HepG2 (cell line): ENCODE results near the gene FITM1. TPM values are rescaled to one million over a fixed set of nuclear protein-coding genes. Genes with fewer than 3 reads are reported as not detected.

Experiments used
- CBX5 ChIP-seq: sonication (generic); formaldehyde crosslinking; IDR thresholded peaks from 2 replicates; pipeline ENCODE4 v1.4.0; 2020; ENCODE audit warnings: missing genetic modification reagents, borderline replicate concordance
- GATA4 ChIP-seq: sonication (generic); IDR thresholded peaks from 2 replicates; pipeline ENCODE4 v1.6.1; 2016; ENCODE audit warnings: antibody characterized with exemption, low read depth, borderline replicate concordance
- HIVEP1 ChIP-seq: sonication (generic); formaldehyde crosslinking; IDR thresholded peaks from 2 replicates; pipeline ENCODE4 v1.4.0; 2020; ENCODE audit warnings: mild to moderate bottlenecking, missing genetic modification reagents
- KLF16 ChIP-seq, 2 experiments: sonication (generic) in 1 of 2; formaldehyde crosslinking in 1 of 2; IDR thresholded peaks; 2 replicates each; pipeline versions ENCODE4 v1.6.1 to v1.8.0; 2016 to 2023; ENCODE audit warnings: missing genetic modification reagents in 2 of 2, missing compliant biosample characterization in 1 of 2
- MBD4 ChIP-seq: IDR thresholded peaks from 2 replicates; pipeline ENCODE4 v1.6.1; 2012; ENCODE audit warnings: low read length, inconsistent platforms, borderline replicate concordance
- MEIS1 ChIP-seq: sonication (generic); formaldehyde crosslinking; IDR thresholded peaks from 2 replicates; pipeline ENCODE4 v1.9.0; 2021; ENCODE audit warnings: mild to moderate bottlenecking, missing genetic modification reagents, moderate library complexity, borderline replicate concordance
- NBN ChIP-seq: fragments of 450-650 bp; conservative IDR thresholded peaks from 2 replicates; pipeline ENCODE4 v1.6.1; 2017
- PITX1 ChIP-seq: sonication (generic); formaldehyde crosslinking; IDR thresholded peaks from 2 replicates; pipeline ENCODE4 v1.5.1; 2020; ENCODE audit warnings: mild to moderate bottlenecking, missing genetic modification reagents
- PPARG ChIP-seq: conservative IDR thresholded peaks from 2 replicates; pipeline ENCODE4 v1.6.1; 2016; ENCODE audit warnings: missing biosample characterization, missing genetic modification reagents
- REPIN1 ChIP-seq: sonication (generic); formaldehyde crosslinking; IDR thresholded peaks from 2 replicates; pipeline ENCODE4 v1.8.0; 2022; ENCODE audit warnings: missing genetic modification reagents, low read depth, mild to moderate bottlenecking, borderline replicate concordance
- SALL2 ChIP-seq: sonication (generic); formaldehyde crosslinking; IDR thresholded peaks from 2 replicates; pipeline ENCODE4 v1.8.1; 2023; ENCODE audit warnings: mild to moderate bottlenecking, missing genetic modification reagents, inconsistent platforms
- SPEN ChIP-seq: sonication (generic); formaldehyde crosslinking; IDR thresholded peaks from 2 replicates; pipeline ENCODE4 v1.5.1; 2020; ENCODE audit warnings: low read depth, mild to moderate bottlenecking, missing genetic modification reagents
- TP53 ChIP-seq: sonication (generic); formaldehyde crosslinking; conservative IDR thresholded peaks from 2 replicates; pipeline ENCODE4 v1.4.0; 2020; ENCODE audit warnings: missing genetic modification reagents
- ZEB1 ChIP-seq: IDR thresholded peaks from 2 replicates; pipeline ENCODE4 v1.6.1; 2012; ENCODE audit warnings: mild to moderate bottlenecking, low read depth, inconsistent platforms; ENCODE audit not compliant: insufficient replicate concordance
- ZNF20 ChIP-seq: sonication (generic); formaldehyde crosslinking; IDR thresholded peaks from 2 replicates; pipeline ENCODE4 v1.4.0; 2020; ENCODE audit warnings: mild to moderate bottlenecking, moderate library complexity, missing genetic modification reagents
- ZNF660 ChIP-seq: sonication (generic); formaldehyde crosslinking; IDR thresholded peaks from 2 replicates; pipeline ENCODE4 v1.5.1; 2020; ENCODE audit warnings: mild to moderate bottlenecking, low read depth, missing genetic modification reagents, borderline replicate concordance
- ZSCAN29 ChIP-seq: sonication (generic); formaldehyde crosslinking; conservative IDR thresholded peaks from 2 replicates; pipeline ENCODE4 v1.4.0; 2020; ENCODE audit warnings: mild to moderate bottlenecking, missing genetic modification reagents
- ZSCAN30 ChIP-seq: sonication (generic); formaldehyde crosslinking; IDR thresholded peaks from 2 replicates; pipeline ENCODE4 v1.5.0; 2020; ENCODE audit warnings: mild to moderate bottlenecking, missing genetic modification reagents
- polyA plus RNA-seq, 8 experiments: library from polyadenylated mRNA; depleted of rRNA in 3 of 8; stranded (reverse) in 7 of 8; unstranded in 1 of 8; fragments of >200 nt; fragmentation: Illumina TruSeq in 4 of 8; extraction: Trizol in 4 of 8; gene quantifications; 2 replicates each; pipeline versions ENCODE4 v1.2.1 to v1.2.3, GENCODE V29; 2011 to 2016; ENCODE audit warnings: low read depth in 4 of 8, missing spikeins in 1 of 8, mixed read lengths in 1 of 8; ENCODE audit not compliant: insufficient read depth in 1 of 8
- total RNA-seq, 5 experiments: library from RNA; depleted of rRNA; stranded (reverse); fragments of >200 nt; fragmentation: Illumina TruSeq; extraction: Trizol; gene quantifications; 2 replicates each; pipeline ENCODE4 v1.2.3, GENCODE V29; 2016; ENCODE audit warnings: low read depth in 1 of 5
- TF ChIP-seq, protein P1 (sequence below): sonication (generic); formaldehyde crosslinking; IDR thresholded peaks from 2 replicates; pipeline ENCODE4 v1.4.0; 2020; ENCODE audit warnings: missing genetic modification reagents, borderline replicate concordance
- TF ChIP-seq, protein P2 (sequence below): sonication (generic); formaldehyde crosslinking; IDR thresholded peaks from 2 replicates; pipeline ENCODE4 v1.5.0; 2020; ENCODE audit warnings: mild to moderate bottlenecking, missing genetic modification reagents
- TF ChIP-seq, protein P3 (sequence below): IDR thresholded peaks from 2 replicates; pipeline ENCODE4 v1.6.1; 2016; ENCODE audit warnings: mild to moderate bottlenecking, missing biosample characterization, missing genetic modification reagents
- TF ChIP-seq, protein P4 (sequence below): sonication (generic); formaldehyde crosslinking; IDR thresholded peaks from 2 replicates; pipeline ENCODE4 v1.5.1; 2020; ENCODE audit warnings: missing genetic modification reagents, mild to moderate bottlenecking, borderline replicate concordance

FITM1 gene
- total and polyA plus RNA-seq, 2 of the 13 experiments (the other 11 are each of a cell fraction or from before 2014, with no cell fraction given), result 2.7 to 5.8 TPM

DNA sequence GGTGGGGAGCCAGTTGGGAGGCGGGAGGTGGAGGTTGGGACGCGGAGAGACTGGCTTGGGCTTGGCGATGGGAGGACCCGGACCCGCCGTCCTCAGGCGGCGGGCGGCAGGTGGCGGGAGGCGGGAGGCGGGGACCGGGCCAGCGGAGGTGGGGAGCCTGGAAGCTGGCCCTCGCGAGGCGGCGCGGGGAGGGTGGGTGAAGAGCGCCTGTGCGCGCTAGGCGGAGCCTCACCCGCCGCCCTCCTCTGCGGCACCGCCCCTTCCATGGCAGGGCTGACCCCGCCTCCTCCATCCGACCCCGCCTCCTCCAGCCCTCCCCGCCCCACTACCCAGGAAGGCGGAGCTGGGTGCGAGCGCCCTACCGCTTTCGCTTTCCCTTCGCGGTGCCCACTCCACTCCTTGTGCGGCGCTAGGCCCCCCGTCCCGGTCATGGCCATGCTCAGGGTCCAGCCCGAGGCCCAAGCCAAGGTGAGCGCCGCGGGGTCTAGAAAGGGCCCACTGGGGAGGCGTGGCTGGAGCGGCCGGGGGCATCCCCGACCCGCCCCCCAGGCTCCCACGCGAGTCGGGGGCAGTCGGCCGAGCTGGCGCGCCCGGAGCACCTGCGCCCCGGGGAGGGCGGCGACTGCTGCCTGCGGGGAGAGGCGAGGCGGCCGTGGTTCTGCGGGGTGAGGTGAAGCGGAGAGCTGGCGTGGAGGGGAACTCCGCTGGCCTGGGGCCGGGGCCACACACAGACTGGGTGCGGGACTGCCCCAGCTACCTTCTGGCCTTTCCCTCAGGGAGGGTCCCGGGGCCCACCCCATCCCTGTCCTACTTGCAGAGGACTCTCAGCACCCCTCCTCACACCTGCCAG, 5.6 kb downstream of the FITM1 start, which contains the start of gene PSME1 (continued):
- TF ChIP-seq, protein P1, sequence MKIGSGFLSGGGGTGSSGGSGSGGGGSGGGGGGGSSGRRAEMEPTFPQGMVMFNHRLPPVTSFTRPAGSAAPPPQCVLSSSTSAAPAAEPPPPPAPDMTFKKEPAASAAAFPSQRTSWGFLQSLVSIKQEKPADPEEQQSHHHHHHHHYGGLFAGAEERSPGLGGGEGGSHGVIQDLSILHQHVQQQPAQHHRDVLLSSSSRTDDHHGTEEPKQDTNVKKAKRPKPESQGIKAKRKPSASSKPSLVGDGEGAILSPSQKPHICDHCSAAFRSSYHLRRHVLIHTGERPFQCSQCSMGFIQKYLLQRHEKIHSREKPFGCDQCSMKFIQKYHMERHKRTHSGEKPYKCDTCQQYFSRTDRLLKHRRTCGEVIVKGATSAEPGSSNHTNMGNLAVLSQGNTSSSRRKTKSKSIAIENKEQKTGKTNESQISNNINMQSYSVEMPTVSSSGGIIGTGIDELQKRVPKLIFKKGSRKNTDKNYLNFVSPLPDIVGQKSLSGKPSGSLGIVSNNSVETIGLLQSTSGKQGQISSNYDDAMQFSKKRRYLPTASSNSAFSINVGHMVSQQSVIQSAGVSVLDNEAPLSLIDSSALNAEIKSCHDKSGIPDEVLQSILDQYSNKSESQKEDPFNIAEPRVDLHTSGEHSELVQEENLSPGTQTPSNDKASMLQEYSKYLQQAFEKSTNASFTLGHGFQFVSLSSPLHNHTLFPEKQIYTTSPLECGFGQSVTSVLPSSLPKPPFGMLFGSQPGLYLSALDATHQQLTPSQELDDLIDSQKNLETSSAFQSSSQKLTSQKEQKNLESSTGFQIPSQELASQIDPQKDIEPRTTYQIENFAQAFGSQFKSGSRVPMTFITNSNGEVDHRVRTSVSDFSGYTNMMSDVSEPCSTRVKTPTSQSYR, result peak; percentile 65
- TF ChIP-seq, protein P2, sequence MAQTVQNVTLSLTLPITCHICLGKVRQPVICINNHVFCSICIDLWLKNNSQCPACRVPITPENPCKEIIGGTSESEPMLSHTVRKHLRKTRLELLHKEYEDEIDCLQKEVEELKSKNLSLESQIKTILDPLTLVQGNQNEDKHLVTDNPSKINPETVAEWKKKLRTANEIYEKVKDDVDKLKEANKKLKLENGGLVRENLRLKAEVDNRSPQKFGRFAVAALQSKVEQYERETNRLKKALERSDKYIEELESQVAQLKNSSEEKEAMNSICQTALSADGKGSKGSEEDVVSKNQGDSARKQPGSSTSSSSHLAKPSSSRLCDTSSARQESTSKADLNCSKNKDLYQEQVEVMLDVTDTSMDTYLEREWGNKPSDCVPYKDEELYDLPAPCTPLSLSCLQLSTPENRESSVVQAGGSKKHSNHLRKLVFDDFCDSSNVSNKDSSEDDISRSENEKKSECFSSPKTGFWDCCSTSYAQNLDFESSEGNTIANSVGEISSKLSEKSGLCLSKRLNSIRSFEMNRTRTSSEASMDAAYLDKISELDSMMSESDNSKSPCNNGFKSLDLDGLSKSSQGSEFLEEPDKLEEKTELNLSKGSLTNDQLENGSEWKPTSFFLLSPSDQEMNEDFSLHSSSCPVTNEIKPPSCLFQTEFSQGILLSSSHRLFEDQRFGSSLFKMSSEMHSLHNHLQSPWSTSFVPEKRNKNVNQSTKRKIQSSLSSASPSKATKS (CRISPR knock-in tag), result no peak
- TF ChIP-seq HIVEP1 (CRISPR knock-in tag) (peak; percentile 62), MBD4 (no peak), NBN (no peak), CBX5 (CRISPR knock-in tag) (peak; percentile 84; the same call in 1 of the 2 replicates), MEIS1 (peak; percentile 46), ZNF660 (CRISPR knock-in tag) (no peak; the same call in 1 of the 2 replicates), ZSCAN30 (no peak), GATA4 (0 out of 2 replicates have a peak, but pooled peaks have one; percentile 23), REPIN1 (CRISPR knock-in tag) (peak; percentile 15; the same call in 1 of the 2 replicates), ZEB1 (no peak), TP53 (CRISPR knock-in tag) (no peak), PITX1 (no peak; the same call in 1 of the 2 replicates), KLF16 (CRISPR knock-in tag; IDR thresholded peaks at IDR 0.05) (peak in 1 of 2 experiments; percentile 93; a peak in 2 of 4 replicates), SALL2 (CRISPR knock-in tag) (peak; percentile 77; the same call in 1 of the 2 replicates), PPARG (CRISPR knock-in tag) (peak; percentile 43), ZNF20 (CRISPR knock-in tag) (no peak), ZSCAN29 (peak; percentile 35; the same call in 1 of the 2 replicates), SPEN (CRISPR knock-in tag) (peak; percentile 70)
- TF ChIP-seq, protein P3, sequence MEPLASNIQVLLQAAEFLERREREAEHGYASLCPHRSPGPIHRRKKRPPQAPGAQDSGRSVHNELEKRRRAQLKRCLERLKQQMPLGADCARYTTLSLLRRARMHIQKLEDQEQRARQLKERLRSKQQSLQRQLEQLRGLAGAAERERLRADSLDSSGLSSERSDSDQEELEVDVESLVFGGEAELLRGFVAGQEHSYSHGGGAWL, result peak; percentile 98
- TF ChIP-seq, protein P4, sequence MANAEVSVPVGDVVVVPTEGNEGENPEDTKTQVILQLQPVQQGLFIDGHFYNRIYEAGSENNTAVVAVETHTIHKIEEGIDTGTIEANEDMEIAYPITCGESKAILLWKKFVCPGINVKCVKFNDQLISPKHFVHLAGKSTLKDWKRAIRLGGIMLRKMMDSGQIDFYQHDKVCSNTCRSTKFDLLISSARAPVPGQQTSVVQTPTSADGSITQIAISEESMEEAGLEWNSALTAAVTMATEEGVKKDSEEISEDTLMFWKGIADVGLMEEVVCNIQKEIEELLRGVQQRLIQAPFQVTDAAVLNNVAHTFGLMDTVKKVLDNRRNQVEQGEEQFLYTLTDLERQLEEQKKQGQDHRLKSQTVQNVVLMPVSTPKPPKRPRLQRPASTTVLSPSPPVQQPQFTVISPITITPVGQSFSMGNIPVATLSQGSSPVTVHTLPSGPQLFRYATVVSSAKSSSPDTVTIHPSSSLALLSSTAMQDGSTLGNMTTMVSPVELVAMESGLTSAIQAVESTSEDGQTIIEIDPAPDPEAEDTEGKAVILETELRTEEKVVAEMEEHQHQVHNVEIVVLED (CRISPR knock-in tag), result no peak; the same call in 1 of the 2 replicates
